Neuronal stem cell (in vitro differentiated cells): ENCODE results near the gene TUBAL3.
A peak's percentile ranks its signal among the peaks of the same experiment; 100 is the strongest.

Experiments
- DNase-seq: peaks from one replicate; pipeline ENCODE4 v3.0.0-alpha.2; 2013; ENCODE audit warnings: low spot score
- H2AFZ ChIP-seq: one replicate; pipeline ENCODE4 v1.6.1; 2013; ENCODE audit warnings: mild to moderate bottlenecking, low read length, inconsistent platforms
- H2AK5ac ChIP-seq: 2 replicates; pipeline ENCODE4 v1.6.1; 2013; ENCODE audit warnings: low read depth, mild to moderate bottlenecking, inconsistent platforms, low read length, moderate library complexity, mixed read lengths
- H2BK120ac ChIP-seq: 2 replicates; pipeline ENCODE4 v1.6.1; 2013; ENCODE audit warnings: low read depth, mild to moderate bottlenecking, inconsistent platforms, low read length, moderate library complexity, mixed read lengths
- H2BK12ac ChIP-seq: one replicate; pipeline ENCODE4 v1.6.1; 2013; ENCODE audit warnings: low read length, inconsistent platforms
- H2BK15ac ChIP-seq: 2 replicates; pipeline ENCODE4 v1.6.1; 2013; ENCODE audit warnings: mild to moderate bottlenecking, low read length, inconsistent platforms, mixed read lengths
- H2BK5ac ChIP-seq: one replicate; pipeline ENCODE4 v1.6.1; 2013; ENCODE audit warnings: inconsistent platforms, mild to moderate bottlenecking, low read length, moderate library complexity
- H3K14ac ChIP-seq: one replicate; pipeline ENCODE4 v1.6.1; 2013; ENCODE audit warnings: low read length, inconsistent platforms
- H3K18ac ChIP-seq: 2 replicates; pipeline ENCODE4 v1.6.1; 2013; ENCODE audit warnings: low read length, inconsistent platforms
- H3K23ac ChIP-seq: 2 replicates; pipeline ENCODE4 v1.6.1; 2013; ENCODE audit warnings: low read depth, mild to moderate bottlenecking, mixed read lengths, low read length, inconsistent platforms; ENCODE audit not compliant: poor library complexity
- H3K27ac ChIP-seq: replicated peaks from 3 replicates; pipeline ENCODE4 v1.5.1; 2013; ENCODE audit warnings: low read length, inconsistent platforms
- H3K27me3 ChIP-seq, 3 experiments: 2 replicates each; pipeline ENCODE4 v1.6.1; 2013; ENCODE audit warnings: low read length in 3 of 3, mild to moderate bottlenecking in 2 of 3, inconsistent platforms in 1 of 3, low read depth in 1 of 3, mixed read lengths in 1 of 3, moderate library complexity in 1 of 3; ENCODE audit not compliant: control insufficient read depth in 3 of 3, insufficient read depth in 3 of 3
- H3K36me3 ChIP-seq, 2 donors: replicated peaks in 1 of 2; 2 replicates each; pipeline ENCODE4 v1.6.1; 2013; ENCODE audit warnings: low read length in 2 of 2; ENCODE audit not compliant: control insufficient read depth in 2 of 2, insufficient read depth in 2 of 2
- H3K4ac ChIP-seq: 2 replicates; pipeline ENCODE4 v1.6.1; 2013; ENCODE audit warnings: inconsistent platforms, mild to moderate bottlenecking, low read length, moderate library complexity
- H3K4me1 ChIP-seq, 2 donors: 1 replicate in 1 of 2; 2 replicates in 1 of 2; pipeline ENCODE4 v1.6.1; 2013; ENCODE audit warnings: low read length in 2 of 2, low read depth in 1 of 2; ENCODE audit not compliant: control insufficient read depth in 2 of 2, insufficient read depth in 1 of 2
- H3K4me2 ChIP-seq: one replicate; pipeline ENCODE4 v1.6.1; 2013; ENCODE audit warnings: mild to moderate bottlenecking, low read length, inconsistent platforms; ENCODE audit not compliant: insufficient read depth, poor library complexity, severe bottlenecking
- H3K4me3 ChIP-seq, 2 donors: 2 replicates each; pipeline ENCODE4 v1.5.1; 2013; ENCODE audit warnings: low read length in 2 of 2, mild to moderate bottlenecking in 2 of 2, inconsistent platforms in 1 of 2, moderate library complexity in 1 of 2
- H3K79me1 ChIP-seq: one replicate; pipeline ENCODE4 v1.6.1; 2013; ENCODE audit warnings: low read depth, mild to moderate bottlenecking, inconsistent platforms, low read length, moderate library complexity
- H3K9ac ChIP-seq: one replicate; pipeline ENCODE4 v1.6.1; 2013; ENCODE audit warnings: mild to moderate bottlenecking, low read depth, low read length, inconsistent platforms; ENCODE audit not compliant: poor library complexity
- H3K9me3 ChIP-seq, 2 donors: replicated peaks in 1 of 2; 2 replicates each; pipeline versions ENCODE3 to v1.6.1; 2013; ENCODE audit warnings: low read length in 2 of 2, mild to moderate bottlenecking in 2 of 2, inconsistent platforms in 1 of 2, low read depth in 1 of 2, mixed read lengths in 1 of 2, moderate library complexity in 1 of 2; ENCODE audit not compliant: control insufficient read depth in 2 of 2, insufficient read depth in 1 of 2
- H4K8ac ChIP-seq: one replicate; pipeline ENCODE4 v1.6.1; 2013; ENCODE audit warnings: low read depth, mild to moderate bottlenecking, inconsistent platforms, low read length, moderate library complexity
- H4K91ac ChIP-seq: one replicate; pipeline ENCODE4 v1.6.1; 2013; ENCODE audit warnings: low read length, low read depth, mild to moderate bottlenecking, inconsistent platforms; ENCODE audit not compliant: poor library complexity
- WGBS, 2 donors: extraction: QIAGEN DNeasy Blood & Tissue Kit; methylation state at CpG; one replicate each; pipeline ENCODE4 v1.1.7; 2013; ENCODE audit warnings: missing lambda C conversion rate in 2 of 2, mixed read lengths in 1 of 2; ENCODE audit not compliant: insufficient read length in 2 of 2, insufficient replicate concordance in 1 of 2; ENCODE audit errors: extremely low coverage in 2 of 2; 5-methylcytosine and 5-hydroxymethylcytosine counted together

The TUBAL3 gene

DNA sequence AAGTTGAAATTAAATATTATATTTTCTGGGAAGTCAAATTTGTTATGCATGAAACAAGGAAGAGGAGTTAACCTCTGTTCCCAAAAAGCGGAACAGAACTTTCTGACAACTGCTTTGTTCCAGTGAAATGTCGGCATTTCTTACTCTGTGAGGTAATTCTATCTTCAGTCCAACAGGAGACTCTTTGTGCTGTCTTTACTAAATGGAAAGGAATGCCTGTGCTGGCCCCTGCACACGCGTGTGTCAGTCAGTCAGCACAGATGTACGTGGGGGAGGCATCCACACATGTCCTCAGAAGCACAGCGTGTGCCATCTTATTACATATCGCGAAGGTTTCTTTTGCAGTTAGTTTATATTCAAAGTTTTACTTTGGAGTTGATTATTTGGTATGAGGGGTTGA lies 45.2 kb upstream of the TUBAL3 start:
- H3K36me3 ChIP-seq, result peaks cover 17 to 39% of the 10 kb centered on the region in 2 donors
- H4K8ac ChIP-seq, result no peak overlapping the region
- H3K14ac ChIP-seq, result no peak overlapping the region
- H3K4me2 ChIP-seq, result no peak overlapping the region
- no peak overlapping the region for H3K4me3 ChIP-seq
- H3K4me1 ChIP-seq, result peaks cover 9 to 23% of the 10 kb centered on the region in 2 donors
- no peak overlapping the region for H2BK12ac ChIP-seq
- DNase-seq, result no peak
- no peak overlapping the region for H2AFZ ChIP-seq
- H2AK5ac ChIP-seq, result no peak overlapping the region
- no peak overlapping the region for H3K23ac ChIP-seq
- no peak overlapping the region for H3K27ac ChIP-seq
- H3K79me1 ChIP-seq, result no peaks in the 10 kb centered on the region
- no peak overlapping the region for H3K4ac ChIP-seq
- no peak overlapping the region for H3K9ac ChIP-seq
- H3K18ac ChIP-seq, result no peak overlapping the region
- no CpG with 5 or more reads among the region's 8 CpGs for WGBS, 2 donors
- H3K9me3 ChIP-seq, result no peaks in the 10 kb centered on the region
- no peak overlapping the region for H2BK15ac ChIP-seq
- H2BK5ac ChIP-seq, result no peak overlapping the region
- no peak overlapping the region for H2BK120ac ChIP-seq
- no peaks in the 10 kb centered on the region for H3K27me3 ChIP-seq
- no peak overlapping the region for H4K91ac ChIP-seq

DNA sequence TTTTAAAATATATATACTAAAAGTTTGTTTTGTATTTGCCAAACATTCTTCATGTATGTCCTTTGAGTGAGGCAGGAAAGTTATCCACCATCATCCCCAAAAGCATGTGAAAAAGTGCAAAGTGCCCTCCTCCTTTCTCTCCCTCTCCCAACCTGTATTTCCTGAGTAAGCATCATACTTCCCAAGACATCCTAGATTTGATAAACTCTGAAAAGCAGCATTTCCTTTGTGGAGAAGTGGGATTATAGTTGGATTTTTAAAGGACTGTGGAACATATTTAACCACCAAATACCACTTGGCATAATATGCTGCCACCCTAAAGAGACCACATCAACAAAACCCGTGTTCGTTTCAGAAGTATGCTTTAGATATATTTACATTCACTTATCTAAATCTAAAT lies 44.6 kb upstream of the TUBAL3 start:
- H4K91ac ChIP-seq, result no peak overlapping the region
- no peak overlapping the region for H3K18ac ChIP-seq
- no peak overlapping the region for H3K4me2 ChIP-seq
- H2AFZ ChIP-seq, result no peak overlapping the region
- H2BK12ac ChIP-seq, result no peak overlapping the region
- no peak overlapping the region for H3K4ac ChIP-seq
- no peak overlapping the region for H3K9ac ChIP-seq
- DNase-seq, result no peak
- no peak overlapping the region for H3K14ac ChIP-seq
- H2BK15ac ChIP-seq, result no peak overlapping the region
- H2BK120ac ChIP-seq, result no peak overlapping the region
- no peak overlapping the region for H3K4me3 ChIP-seq
- H3K27ac ChIP-seq, result no peak overlapping the region
- no peak overlapping the region for H2AK5ac ChIP-seq
- WGBS, 2 donors, result no CpG with 5 or more reads among the region's 2 CpGs
- H4K8ac ChIP-seq, result no peak overlapping the region
- H3K27me3 ChIP-seq, result no peaks in the 10 kb centered on the region
- H3K9me3 ChIP-seq, result no peaks in the 10 kb centered on the region
- no peaks in the 10 kb centered on the region for H3K79me1 ChIP-seq
- H3K4me1 ChIP-seq, result peaks cover 9 to 23% of the 10 kb centered on the region in 2 donors
- H2BK5ac ChIP-seq, result no peak overlapping the region
- no peak overlapping the region for H3K23ac ChIP-seq
- H3K36me3 ChIP-seq, result peaks cover 14 to 35% of the 10 kb centered on the region in 2 donors

DNA sequence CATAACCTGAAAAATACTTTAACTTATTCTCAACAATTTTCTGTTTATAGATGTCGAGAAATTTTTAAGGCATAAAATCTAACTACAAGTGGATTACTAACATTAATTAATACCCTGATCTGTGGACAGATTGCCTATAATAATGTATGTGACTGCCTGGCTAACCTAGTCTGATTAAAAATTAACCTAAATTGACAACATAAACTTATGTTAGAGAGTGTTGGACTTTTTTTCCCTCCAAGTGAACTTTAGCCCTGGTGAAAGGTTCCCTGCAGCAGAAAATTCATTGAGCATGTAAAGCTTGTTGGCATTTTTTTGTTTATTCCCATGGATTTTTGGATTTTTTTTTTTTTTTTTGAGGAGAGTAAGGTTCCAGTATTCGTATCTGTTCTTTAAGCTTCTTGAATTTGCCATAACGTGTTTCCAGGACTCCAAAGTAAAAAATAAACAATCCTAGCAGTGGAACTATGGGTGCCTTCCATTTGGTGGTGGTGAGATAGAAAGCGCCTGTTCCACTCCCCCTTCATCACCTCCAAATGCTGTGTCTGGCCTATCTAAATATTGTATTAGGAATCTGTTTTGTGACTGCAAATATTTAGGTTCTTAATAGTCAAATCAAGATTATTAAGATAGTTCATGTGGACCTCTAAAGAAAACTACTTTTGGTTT lies 43.8 kb upstream of the TUBAL3 start:
- H3K36me3 ChIP-seq, result peaks cover 7 to 33% of the 10 kb centered on the region in 2 donors
- H3K18ac ChIP-seq, result no peak overlapping the region
- H3K23ac ChIP-seq, result no peak overlapping the region
- no peaks in the 10 kb centered on the region for H3K79me1 ChIP-seq
- no peak overlapping the region for H2AFZ ChIP-seq
- no peak overlapping the region for H3K9ac ChIP-seq
- no peak overlapping the region for H3K4me3 ChIP-seq
- no peak overlapping the region for H2BK12ac ChIP-seq
- no peak overlapping the region for H2BK120ac ChIP-seq
- no peak overlapping the region for H2BK15ac ChIP-seq
- DNase-seq, result no peak
- WGBS, 2 donors, result no CpG with 5 or more reads among the region's 4 CpGs
- no peaks in the 10 kb centered on the region for H3K9me3 ChIP-seq
- no peak overlapping the region for H2AK5ac ChIP-seq
- H2BK5ac ChIP-seq, result no peak overlapping the region
- no peak overlapping the region for H3K14ac ChIP-seq
- H3K27me3 ChIP-seq, result no peaks in the 10 kb centered on the region
- no peak overlapping the region for H4K8ac ChIP-seq
- H3K4ac ChIP-seq, result no peak overlapping the region
- H3K27ac ChIP-seq, result no peak overlapping the region
- no peak overlapping the region for H4K91ac ChIP-seq
- peaks cover 9 to 23% of the 10 kb centered on the region in 2 donors for H3K4me1 ChIP-seq
- H3K4me2 ChIP-seq, result no peak overlapping the region

DNA sequence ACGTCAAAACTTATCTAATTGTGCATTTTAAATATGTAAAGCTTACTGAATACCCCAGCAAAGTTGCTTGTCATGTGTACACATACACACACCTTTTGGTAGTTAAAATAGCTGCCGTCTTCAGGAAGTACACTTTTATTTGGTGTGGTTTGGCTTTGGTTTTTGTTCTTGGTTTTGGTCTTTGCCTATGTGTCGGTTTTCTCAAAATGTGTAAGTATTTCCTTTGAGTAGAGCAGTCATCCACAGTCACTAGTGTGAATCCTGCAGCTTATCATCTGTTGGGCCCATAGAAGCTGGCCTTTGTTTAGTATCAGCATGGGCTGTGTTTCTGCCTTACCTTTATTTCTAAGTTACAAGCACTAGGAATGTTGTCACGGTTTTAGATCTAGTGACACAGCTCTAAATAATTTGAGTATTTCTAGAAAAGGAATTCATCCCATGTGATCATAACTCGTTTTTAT lies 43.0 kb upstream of the TUBAL3 start:
- Histone ChIP-seq H3K36me3 (peaks cover 3 to 25% of the 10 kb centered on the region in 2 donors), H3K23ac (no peak overlapping the region), H3K4me1 (peaks cover 9 to 23% of the 10 kb centered on the region in 2 donors), H4K91ac (no peak overlapping the region), H3K4me3 (peak overlapping the region in 1 of 2 donors; percentile 24), H4K8ac (no peak overlapping the region), H3K79me1 (no peaks in the 10 kb centered on the region), H3K27ac (no peak overlapping the region), H3K4ac (no peak overlapping the region), H3K4me2 (peak overlapping the region; percentile 32), H3K18ac (no peak overlapping the region), H3K9ac (no peak overlapping the region), H3K27me3 (no peaks in the 10 kb centered on the region), H2BK12ac (no peak overlapping the region), H2AK5ac (no peak overlapping the region), H2BK5ac (no peak overlapping the region), H2AFZ (no peak overlapping the region), H2BK15ac (no peak overlapping the region), H3K14ac (no peak overlapping the region), H2BK120ac (no peak overlapping the region), H3K9me3 (no peaks in the 10 kb centered on the region)
- WGBS, 2 donors, result no CpG with 5 or more reads among the region's 5 CpGs
- DNase-seq, result no peak
